Left colon (tissue), 2 donors: Measurements from ENCODE around the gene GLS. TPM values are rescaled to one million over a fixed set of nuclear protein-coding genes. Genes with fewer than 3 reads are reported as not detected.
A peak's percentile ranks its signal among the peaks of the same experiment; 100 is the strongest.
"Not testable (repeated sequence)": the region's sequence is repeated elsewhere in the genome, so short reads cannot be mapped to it uniquely, and the experiment has no call there.

ENCODE experiments used
- ATAC-seq: fragments of 200-7000 bp; cut with Tn5 transposase; one replicate; pipeline ENCODE4 v1.9.1; 2020; ENCODE audit warnings: mild to moderate bottlenecking, moderate library complexity
- DNase-seq, 2 donors: peaks; one replicate each; pipeline ENCODE4 v3.0.0-alpha.2; 2020
- intact Hi-C, 2 donors: fragments of 100-400 bp; cut with DNase I in 1 of 2; cut with micrococcal nuclease in 1 of 2; formaldehyde crosslinking; loops; one replicate each; pipeline versions ENCODE4 v1.11.2 to v1.14.0; 2022; cut with DNase I, micrococcal nuclease
- total RNA-seq, 2 donors: library from RNA; stranded (reverse); fragmentation: NEBNext Ultra II Directional; extraction: Animal tissue kit (Norgen Biotek cat#: 25700); gene quantifications; one replicate each; pipeline ENCODE4 v1.2.1, GENCODE V29; 2021
- donor health status: DM: no; HTN: no; CAD: no.
- donor health status: DM: yes; HTN: yes; CAD: no.

GLS gene
- total RNA-seq, 2 donors from 2014 or later = 51.3 to 63.3 TPM

DNA sequence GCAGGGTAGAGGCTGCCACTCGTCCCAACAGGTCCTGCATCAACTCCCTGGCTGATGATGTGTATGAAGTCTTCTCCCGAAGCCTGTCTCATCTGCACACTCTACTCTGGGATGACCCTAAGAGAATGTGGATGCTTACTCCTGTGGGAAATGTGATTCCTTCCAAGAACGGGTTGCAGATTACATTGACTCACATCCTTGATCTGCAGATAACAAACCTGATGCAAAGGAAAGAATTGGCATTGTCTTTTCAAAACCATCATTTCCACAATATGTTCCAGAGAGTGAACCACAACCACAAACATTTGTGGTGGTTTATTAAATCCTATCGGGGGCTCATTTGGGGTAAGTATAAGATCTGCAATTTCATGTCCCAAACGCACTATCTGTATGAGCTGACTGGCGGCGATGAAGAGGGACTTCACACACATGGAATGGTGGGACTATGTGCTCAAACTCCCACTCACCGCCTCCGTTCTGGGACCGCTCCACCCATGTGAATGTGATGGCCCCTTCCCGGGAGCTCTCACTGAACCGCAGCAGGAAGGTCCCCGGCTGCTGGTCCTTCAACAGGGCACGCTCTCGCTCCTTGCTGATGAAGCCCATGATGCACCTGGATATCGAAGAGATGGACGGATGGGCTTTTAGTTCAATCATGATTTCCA lies 97.9 kb downstream of the GLS start:
- DNase-seq = no peak
- intact Hi-C loops = no loop called here
- no peak for ATAC-seq

DNA sequence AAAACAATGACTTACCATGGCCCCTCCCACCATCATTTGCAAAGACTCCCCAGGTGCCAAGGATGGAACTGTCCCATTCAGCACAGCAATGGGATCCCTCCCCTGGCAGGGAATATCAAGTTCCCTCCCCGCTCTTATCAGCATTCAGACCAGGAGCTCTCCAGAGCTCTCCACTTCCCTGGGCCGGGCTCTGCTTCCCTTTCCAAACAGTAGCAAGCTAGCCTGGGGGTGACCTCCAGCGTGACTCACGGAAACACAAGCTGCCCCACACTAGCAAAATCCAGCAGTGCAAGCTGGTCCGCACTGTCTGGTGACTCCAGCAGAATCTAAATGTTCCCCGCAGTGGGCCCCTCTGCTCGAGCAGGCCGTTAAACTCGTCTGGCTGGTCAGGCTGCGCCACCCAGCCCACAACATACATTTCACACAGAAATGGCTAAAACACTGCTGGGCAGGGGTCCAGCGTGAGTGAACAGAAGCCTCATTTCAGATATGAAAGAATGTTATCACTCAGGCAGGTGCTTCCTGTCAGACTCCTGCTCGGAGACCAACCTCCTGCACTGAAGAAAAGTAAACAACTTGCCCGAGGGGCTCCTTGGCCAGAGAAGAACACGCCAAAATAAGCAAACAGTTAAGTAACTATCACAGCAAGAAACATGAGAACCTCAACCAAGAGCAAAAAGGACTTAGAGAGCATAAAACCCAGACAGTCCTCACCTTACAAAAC lies 99.4 kb downstream of the GLS start:
- DNase-seq (peak in 1 of 2 donors; percentile 34), ATAC-seq (peak; percentile 87)
- intact Hi-C loops = no loop called here

DNA sequence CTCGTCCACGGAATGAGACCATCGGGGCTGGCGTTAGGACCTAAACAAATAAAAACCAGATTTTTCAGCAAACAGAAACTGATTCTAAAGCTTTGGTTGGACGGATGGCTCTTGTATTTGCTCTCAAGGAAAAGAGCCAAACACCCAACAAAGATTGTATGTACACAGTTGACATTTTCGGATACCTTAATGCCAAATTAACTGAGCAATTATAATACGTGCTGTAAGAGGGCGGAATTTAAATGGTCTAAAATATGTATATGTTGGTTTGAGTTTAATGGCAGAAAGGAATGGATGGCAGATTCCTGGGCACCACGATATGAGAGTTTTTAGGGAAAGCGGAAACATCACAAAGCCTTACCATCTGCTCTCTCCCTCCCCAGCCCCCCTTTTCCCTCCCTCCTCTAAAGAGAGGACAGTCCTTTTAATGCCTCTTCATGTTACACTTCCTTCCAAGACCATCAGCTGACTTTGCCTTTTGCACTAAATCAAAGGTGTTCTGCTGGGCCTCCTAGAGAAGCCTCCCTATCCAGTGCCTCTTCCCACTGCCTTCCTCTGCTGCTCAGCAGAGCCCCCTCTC lies 100.1 kb downstream of the GLS start:
- DNase-seq (no peak), ATAC-seq (peak; percentile 28)
- intact Hi-C loops = no loop called here

DNA sequence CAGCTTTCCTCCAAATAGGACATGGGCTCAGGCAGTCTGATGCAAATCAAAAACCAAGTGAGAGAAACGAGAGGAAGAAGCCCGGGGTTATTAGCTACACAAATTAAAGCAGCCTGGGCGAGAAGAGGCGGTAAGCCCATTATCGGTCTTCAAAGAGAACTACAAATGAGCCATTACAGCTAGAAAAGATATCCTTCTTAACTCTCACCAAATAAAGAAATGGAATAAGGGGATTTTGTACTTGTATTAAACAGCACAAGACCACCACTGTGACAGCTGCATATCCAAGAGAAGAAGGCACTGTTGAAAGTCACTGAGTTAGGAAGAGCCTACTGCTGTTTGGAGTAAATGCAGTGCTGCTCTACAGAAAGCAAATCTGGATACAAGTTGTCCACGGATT lies 100.7 kb downstream of the GLS start:
- intact Hi-C loops = no loop called here
- no peak for ATAC-seq
- DNase-seq = no peak

DNA sequence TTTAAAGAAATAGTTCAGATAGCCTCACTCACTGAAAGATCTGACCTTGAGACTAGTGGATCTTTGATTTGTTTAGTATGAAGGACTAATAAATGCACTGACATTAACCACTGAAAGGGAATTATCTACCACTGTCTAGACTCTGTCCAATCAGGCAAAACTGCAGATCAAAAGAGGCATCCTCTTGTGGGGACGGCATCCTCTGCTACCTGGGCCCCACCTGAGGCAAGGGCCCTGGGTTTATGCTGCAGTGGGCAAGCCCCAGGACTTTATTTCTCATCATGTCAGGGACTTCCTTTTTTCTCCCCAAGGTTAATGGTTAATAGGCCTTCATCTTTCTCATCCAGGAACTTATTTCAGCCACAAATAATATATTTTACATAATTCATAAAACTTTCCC lies 101.1 kb downstream of the GLS start:
- DNase-seq (no peak), ATAC-seq (no peak)
- intact Hi-C loops = no loop called here

DNA sequence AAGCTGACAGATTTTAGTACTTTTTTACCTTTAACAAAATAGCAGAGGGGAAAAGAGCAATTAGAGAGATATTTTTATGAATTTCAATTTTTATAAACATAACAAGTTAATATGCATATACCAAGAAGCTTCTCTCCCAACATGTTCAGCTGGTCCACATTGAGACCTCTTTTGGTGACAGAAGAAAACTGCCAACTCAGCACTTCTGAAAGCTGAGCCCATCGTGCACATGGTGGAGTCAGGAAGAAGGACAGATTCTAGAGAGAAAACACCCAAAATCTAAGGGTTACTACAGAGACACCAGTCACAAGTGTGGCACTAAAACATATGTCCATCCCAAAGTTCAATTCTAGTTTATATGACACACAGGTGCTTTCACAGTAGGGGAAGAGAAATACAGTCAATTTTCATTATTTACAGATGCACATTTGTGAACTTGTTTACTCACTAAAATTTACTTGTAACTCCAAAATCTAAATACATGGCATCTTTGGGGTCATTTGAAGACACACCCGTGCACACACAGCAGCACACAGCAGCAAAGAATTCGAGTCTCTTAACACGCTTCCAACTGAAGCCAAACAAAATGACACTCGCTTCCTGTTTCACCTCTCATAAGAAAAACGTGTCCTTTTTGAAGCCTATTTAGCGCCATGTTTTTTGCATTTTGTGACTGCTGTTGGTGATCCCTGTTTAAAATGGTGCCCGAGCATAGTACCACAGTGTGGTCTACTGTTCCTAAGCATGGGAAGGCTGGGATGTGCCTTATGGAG lies 101.8 kb downstream of the GLS start:
- ATAC-seq (no peak), DNase-seq (no peak)
- intact Hi-C loops = no loop called here

DNA sequence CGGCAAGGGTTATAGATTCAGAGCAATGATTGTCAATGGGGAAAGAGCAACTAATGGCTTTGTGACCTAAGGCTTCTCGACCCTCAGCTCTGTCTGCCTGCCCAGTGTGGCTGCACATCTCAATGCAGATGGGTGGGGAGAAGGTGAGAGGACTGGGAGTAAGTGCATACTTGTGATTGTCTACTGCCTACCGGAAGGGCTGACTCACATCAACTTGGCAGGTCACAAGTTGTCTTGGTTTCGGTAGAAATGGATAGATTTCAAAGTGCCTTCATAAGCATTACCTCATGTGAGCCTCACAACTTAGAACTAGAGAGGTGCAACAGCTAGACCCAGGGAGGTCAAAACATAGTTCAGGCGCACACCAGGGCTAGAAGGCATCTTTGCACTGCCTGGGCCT lies 104.0 kb downstream of the GLS start:
- DNase-seq (no peak), ATAC-seq (no peak)
- intact Hi-C loops = no loop called here

DNA sequence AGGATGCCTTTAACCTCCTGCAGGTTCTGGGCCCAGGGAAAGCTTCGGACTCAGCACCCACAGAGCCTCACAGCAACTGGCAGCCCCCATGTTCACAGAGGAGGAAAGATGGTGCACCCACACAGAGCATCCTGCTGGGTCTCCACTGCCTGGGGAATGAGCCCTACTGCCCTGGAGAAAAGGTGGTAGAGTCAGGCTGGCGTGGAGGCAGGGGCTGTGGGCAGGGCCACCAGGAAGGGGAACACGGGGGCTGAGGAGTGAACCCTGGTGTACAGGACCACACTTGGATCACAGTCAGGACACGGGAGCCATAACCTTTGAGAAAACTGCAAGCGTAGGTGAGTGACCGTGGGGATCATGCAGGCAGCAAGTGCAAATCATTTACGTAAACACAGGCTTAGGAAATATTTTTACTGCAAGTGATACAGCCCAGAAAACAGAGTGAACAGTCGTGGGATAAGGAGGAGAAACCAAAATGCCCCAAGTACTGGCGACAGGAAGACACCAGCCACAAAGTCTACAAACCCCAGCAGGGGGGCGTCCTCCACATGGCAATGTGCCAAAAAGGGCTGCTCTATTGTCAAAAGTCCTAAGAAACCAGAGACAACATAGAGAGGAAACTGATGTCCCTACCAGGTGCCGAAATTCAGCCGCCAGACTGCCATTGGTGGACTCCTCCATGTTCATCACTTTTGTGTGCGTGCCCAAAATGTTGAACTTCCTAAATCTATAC lies 105.8 kb downstream of the GLS start:
- no peak for ATAC-seq
- no peak for DNase-seq
- intact Hi-C loops = no loop called here

DNA sequence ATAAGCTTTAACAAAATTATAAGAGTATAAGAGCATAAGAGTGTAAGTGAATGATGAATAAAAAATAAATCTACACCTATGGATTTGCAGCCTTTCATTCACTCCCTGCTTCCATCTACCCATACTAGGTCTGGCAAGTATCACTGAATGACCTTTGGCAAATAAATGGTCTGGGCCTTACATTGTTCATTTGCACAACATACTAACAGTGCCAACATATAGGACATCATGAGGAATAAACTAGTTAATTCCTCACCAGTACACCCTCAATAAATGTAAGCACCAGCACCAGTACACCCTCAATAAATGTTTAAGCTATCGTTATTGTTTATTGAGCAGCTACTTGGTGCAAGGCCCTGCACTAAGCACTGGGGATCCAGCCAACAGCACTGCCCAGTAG lies 106.5 kb downstream of the GLS start:
- intact Hi-C loops = no loop called here
- ATAC-seq (no peak), DNase-seq (no peak)

DNA sequence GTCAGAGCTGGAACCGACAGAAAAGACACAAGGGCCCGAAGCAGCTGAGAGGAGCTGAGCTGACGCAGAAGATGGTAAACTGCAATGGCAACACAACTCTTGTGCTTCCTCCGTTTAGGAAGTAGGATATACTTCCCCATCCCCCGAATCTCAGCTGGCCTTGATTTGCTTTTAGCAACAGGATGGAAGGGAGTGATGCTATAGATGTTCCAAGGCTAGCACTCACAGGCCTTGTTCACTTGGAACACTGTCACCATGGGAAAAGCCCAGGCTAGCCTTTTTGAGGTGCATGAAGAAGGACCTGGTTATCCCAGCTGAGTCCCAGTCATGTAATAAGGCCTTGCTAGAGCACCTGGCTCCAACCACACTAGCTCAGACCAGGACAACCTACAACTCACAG lies 107.3 kb downstream of the GLS start:
- no peak for ATAC-seq
- no peak for DNase-seq
- intact Hi-C loops = no loop called here

DNA sequence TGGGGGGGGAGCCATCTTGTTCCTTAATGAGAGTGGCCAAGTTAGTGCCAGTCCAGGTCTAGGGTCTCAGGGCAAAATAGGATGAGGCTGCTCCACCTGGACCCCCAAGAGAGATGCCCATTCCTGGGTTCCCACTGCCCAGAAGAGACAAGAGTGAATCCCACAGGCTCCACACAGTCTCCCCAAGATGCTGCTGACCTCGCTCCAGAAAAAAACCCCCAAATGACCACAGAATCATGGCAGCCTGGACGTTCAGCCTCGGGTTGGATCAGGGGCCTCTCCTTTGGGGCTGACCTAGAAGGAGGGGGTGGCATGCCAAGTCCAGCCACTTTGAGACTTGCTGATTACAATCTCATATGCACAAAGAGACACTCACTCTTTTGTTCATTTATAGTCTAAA lies 108.3 kb downstream of the GLS start:
- DNase-seq (no peak), ATAC-seq (no peak)
- intact Hi-C loops = no loop called here

DNA sequence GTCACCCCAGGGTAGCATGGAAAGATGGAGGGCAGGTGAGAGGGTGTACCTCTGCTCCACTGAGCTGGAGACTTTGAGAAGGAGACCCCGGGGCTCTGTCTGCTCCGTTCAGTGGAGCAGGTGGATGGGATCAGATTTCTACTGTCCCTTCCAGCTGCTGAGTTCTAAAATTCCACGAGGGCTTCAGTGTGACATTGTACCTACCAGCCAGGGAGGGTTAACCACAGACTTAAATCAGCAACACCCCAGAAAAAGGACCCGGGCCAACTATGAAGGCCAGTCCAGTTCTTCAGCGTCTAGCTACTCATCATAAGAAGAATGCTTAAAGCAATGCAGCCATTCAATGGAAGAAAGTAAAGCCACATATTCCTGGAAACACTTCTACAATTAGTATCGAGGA lies 109.5 kb downstream of the GLS start:
- intact Hi-C loops = no loop called here

DNA sequence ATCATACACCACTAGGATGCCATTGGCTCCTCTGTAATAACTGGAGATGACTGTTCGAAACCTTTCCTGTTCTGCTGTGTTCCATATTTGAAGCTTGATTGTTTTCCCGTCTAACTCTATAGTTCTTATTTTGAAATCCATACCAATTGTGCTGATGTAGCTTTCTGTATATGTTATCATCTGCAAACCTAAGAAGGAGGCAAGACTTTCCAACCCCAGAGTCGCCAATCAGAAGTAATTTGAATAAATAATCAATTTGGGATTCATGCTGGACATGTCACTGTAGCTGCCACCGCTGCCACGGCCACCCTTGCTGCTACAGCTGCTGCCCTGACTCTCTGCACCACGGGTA lies 112.6 kb downstream of the GLS start:
- intact Hi-C loops = no loop called here
- no peak for DNase-seq
- no peak for ATAC-seq

More for the DNA sequence above, 109.5 kb downstream of the GLS start:
- no peak for DNase-seq
- no peak for ATAC-seq

DNA sequence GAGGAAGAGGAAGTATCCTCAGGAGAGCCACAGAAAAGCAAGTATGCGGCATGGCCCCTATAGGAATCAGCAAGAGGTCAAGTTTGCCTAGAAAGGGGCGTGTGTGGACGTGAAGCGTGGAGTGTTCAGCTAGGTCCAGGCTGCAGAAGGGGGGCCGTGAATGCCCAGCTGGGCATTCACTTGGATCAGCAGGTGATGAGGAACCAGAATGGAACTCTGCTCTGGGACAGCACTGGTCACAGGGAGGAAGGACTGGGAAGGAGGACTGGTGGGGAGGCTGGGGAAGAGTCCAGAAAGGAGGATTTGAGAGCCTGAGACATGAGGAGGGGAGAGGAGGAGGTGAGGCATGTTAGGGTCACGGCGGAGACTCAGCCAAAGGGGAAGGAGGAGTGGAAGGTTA lies 113.5 kb downstream of the GLS start:
- no peak for DNase-seq
- ATAC-seq = no peak
- intact Hi-C loops = no loop called here

DNA sequence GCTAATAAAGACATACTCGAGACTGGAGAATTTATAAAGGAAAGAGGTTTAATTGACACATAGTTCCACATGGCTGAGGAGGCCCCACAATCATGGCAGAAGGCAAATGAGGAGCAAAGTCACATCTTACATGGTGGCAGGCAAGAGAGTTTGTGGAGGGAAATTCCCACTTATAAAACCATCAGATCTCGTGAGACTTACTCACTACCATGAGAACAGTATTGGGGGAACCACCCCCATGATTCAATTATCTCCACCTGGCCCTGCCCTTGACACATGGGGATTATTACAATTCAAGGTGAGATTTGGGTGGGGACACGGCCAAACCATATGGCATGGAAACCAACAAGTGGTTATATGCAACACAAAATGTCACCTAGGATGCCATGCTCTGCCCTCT lies 114.7 kb downstream of the GLS start:
- intact Hi-C loops, DNase-seq: not testable (repeated sequence)

DNA sequence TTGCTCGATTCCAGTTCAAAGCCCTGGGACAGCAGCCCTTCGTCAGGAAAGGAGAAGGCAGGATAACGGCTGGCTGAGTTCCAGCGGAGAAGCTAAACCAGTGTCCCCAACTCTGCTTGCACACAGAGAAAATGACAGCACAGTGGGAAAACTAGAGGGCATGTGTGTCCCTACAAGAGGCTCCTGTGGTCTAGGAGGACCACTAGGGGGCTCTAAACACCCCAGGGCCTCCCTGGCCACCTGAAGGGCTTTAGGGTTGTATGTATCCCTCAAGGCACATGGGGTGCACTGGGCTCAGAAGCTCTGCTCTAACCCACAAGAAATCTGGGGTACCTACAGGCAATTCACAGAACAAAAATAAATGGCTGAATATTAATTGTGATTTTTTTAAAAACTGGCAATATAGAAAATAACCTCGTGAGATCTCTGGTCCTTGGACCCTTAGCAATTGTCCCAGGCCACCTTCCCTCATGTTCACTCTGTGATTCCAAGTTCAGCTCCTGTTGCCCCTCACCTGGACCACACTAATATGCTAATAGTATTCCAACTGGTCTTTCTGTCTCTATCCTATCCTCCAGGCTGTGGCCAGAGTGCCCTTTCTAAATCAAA lies 115.8 kb downstream of the GLS start:
- ATAC-seq (peak; percentile 62), DNase-seq (peak in 1 of 2 donors; percentile 19)
- intact Hi-C loops = no loop called here

More for the DNA sequence above, 114.7 kb downstream of the GLS start:
- ATAC-seq = not testable (repeated sequence)

DNA sequence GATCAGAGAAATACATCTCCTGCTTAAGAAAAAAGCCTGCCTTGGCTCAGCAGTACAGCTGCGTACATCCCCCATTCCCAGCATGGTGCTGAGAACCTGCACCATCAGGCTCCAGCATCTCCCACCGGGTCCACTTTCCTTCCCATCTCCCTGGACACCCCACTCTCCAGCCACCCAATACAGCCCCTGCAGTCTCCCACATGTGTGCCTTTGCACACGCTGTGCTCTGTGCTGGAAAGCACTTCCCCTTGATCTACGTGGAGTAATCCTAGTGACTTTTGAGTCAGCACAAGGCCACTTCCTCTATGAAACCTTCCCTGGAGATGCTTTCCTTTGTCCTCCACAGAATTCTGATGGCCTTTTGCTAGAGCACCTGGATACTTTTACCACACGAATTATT lies 116.3 kb downstream of the GLS start:
- intact Hi-C loops = no loop called here
- ATAC-seq (no peak), DNase-seq (no peak)

DNA sequence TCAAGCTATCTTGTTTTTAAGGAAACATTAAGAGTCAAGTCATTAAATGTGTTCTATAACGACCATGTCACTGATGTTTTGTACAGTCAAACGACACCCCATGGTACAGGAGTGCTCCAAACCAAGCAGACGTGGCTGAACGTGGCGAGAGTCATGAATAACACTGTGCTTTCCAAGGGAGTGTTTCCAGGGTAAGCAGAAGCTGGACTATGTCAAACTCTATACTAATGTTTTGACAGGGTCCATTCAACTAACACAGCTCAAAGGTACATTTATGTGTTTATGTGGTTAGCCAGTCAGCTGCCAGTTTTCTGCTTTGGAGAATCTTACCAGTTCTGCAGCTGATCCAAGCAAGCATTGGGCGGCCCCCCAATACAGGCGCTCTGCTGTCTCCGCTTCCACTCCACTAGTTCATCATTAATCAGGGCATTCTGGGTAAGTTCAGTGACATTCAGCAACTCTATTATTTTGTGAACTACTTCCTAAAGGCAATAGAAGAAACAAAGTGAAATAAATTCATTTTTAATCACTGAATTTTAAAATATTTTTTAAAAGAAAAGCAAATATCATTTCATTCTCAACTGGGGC lies 117.0 kb downstream of the GLS start:
- DNase-seq (no peak), ATAC-seq (no peak)
- intact Hi-C loops = no loop called here
